OCI-LY3 (cell line): Measurements from ENCODE around the gene AHR.
"Not testable (repeated sequence)": the region's sequence is repeated elsewhere in the genome, so short reads cannot be mapped to it uniquely, and the experiment has no call there.

Experiments
- EZH2phosphoT487 ChIP-seq: fragments of 200-600 bp; shearing (Covaris generic); IDR thresholded peaks from 2 replicates; pipeline ENCODE4 v1.6.1; 2018; ENCODE audit warnings: antibody characterized with exemption, mixed run types, low read depth
- TF ChIP-seq, protein P1 (sequence below): fragments of 200-600, 300-600 bp; sonication (generic); IDR thresholded peaks from 2 replicates; pipeline ENCODE4 v1.5.1; 2014; ENCODE audit warnings: antibody characterized with exemption, low read length, low read depth

DNA sequence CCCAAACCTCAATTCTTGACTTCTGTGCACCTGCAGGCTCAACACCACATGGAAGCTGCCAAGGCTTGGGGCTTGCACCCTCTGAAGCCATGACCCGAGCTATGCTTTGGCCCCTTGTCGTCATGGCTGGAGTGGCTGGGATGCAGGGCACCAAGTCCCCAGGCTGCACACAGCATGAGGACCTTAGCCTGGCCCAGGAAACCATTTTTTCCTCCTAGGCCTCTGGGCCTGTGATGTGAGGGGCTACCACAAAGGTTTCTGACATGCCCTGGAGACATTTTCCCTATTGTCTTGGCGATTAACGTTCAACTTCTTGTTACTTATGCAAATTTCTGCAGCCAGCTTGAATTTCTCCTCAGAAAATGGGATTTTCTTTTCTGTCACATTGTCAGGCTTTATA lies 96.1 kb downstream of the AHR start:
- TF ChIP-seq, protein P1, sequence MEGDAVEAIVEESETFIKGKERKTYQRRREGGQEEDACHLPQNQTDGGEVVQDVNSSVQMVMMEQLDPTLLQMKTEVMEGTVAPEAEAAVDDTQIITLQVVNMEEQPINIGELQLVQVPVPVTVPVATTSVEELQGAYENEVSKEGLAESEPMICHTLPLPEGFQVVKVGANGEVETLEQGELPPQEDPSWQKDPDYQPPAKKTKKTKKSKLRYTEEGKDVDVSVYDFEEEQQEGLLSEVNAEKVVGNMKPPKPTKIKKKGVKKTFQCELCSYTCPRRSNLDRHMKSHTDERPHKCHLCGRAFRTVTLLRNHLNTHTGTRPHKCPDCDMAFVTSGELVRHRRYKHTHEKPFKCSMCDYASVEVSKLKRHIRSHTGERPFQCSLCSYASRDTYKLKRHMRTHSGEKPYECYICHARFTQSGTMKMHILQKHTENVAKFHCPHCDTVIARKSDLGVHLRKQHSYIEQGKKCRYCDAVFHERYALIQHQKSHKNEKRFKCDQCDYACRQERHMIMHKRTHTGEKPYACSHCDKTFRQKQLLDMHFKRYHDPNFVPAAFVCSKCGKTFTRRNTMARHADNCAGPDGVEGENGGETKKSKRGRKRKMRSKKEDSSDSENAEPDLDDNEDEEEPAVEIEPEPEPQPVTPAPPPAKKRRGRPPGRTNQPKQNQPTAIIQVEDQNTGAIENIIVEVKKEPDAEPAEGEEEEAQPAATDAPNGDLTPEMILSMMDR = not testable (repeated sequence)
- TF ChIP-seq EZH2phosphoT487 = not testable (repeated sequence)
